Limb (tissue), 2 donors: ENCODE results near the gene OR1F1.
"Not testable (repeated sequence)": the region's sequence is repeated elsewhere in the genome, so short reads cannot be mapped to it uniquely, and the experiment has no call there.

Experiments
- DNase-seq, 2 donors: peaks; one replicate each; pipeline ENCODE4 v3.0.0-alpha.2; 2016; ENCODE audit errors: extremely low spot score in 2 of 2

Gene OR1F1

DNA sequence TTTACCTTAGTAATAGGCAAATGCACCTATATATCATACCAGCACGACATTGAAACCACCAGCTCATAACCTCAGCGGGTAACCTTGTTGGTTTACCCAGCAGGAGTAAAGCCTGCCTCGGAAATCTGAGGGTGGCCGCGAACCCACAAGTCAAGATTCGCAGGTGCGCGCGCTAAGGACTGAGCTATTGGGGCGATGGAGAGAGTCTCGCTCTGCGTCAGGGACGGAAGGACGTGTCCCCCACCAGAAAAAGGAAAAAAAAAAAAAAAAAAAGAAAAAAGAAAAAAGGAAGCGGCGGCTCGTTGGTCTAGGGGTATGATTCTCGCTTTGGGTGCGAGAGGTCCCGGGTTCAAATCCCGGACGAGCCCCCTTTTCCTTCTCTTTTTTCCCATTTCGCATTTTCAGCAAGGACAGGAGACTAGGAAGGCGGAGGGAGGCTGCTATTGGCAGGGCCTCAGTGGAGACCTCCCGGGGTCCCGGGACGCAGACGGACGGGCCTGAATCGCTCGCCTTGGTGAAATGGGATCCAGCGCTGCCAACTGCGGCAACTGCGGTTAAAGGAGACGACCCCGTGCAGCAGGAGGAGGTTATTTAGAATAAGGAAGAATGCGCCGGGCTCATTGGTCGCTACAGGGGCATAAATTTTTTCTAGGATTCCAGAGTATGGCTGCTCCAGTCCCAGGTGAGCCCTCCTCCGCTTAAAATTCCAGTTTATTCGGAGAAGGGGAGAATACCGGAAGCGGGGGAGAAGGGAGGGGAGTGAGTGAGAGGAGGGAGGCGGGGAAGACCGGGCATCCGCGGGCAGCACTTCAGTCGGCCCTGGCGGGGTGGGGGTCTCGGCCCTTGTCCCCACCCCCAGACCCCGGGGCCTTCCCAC, at the start of gene OR1F1:
OR1F1 (plus strand) TSS at position 407 of the 877 bp plus-strand sequence.
- peak in 1 of 2 donors; percentile 56 for DNase-seq

DNA sequence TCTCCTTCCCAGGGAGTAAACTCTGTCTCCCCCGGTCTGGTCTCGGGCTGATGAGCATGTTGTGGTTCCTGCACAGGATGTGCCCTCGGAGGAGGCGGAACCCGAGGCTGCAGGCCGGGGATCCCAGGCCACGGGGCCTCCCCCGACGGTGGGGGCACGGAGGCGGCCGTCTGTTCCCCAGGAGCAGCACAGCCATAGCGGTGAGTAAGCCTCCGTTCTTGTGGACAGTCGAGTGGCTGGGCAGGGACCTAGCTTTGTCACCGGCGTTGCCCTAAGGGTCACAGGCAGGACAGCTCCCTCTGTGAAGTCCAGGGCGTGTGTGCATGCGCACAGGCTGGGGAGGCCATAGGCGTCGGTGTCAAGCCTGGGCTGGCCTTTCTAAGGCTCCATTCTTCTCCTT, 49.7 kb upstream of the OR1F1 start:
- no peak for DNase-seq

DNA sequence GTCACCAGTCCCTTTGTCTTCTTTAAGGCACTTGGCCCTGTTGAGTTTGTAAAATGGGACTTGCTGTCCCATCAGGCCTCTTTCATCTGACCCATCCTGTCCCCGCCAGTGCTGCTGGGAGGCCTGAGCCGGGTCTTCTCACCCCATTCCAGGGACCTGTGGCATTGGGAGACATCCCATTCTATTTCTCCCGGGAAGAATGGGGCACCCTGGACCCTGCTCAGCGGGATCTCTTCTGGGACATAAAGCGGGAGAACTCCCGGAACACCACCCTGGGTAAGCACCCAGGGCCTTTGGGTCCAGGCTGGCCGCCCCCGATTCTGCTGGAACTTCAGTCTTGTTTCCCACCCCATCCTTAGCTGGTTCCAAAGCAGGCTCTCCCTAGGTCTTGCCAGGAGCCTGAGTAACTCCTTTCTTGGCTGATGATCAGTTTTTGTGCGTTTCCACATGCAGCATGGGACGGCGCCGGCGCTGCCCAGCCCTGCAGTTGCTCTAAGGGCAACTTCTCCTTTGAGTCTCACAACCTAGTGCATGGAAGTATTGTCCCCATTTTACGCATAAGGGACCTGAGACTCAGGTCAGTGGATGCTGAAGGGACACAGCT, 49.1 kb upstream of the OR1F1 start:
- DNase-seq: no peak

DNA sequence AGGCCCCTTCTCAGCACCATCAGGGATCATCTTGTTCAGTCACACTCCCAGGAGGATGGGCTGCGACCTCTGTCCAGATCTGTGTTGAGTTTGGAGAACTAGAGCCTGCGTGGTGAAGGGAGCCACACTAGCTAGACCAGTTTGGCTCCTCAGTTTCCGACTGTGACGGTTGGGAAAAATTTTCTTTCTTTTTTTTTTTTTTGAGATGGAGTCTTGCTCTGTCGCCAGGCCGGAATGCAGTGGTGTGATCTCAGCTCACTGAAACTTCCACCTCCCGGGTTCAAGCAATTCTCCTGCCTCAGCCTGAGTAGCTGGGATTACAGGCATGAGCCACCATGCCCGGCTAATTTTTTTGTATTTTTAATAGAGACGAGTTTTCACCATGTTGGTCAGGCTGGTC, 48.4 kb upstream of the OR1F1 start:
- DNase-seq: not testable (repeated sequence)

DNA sequence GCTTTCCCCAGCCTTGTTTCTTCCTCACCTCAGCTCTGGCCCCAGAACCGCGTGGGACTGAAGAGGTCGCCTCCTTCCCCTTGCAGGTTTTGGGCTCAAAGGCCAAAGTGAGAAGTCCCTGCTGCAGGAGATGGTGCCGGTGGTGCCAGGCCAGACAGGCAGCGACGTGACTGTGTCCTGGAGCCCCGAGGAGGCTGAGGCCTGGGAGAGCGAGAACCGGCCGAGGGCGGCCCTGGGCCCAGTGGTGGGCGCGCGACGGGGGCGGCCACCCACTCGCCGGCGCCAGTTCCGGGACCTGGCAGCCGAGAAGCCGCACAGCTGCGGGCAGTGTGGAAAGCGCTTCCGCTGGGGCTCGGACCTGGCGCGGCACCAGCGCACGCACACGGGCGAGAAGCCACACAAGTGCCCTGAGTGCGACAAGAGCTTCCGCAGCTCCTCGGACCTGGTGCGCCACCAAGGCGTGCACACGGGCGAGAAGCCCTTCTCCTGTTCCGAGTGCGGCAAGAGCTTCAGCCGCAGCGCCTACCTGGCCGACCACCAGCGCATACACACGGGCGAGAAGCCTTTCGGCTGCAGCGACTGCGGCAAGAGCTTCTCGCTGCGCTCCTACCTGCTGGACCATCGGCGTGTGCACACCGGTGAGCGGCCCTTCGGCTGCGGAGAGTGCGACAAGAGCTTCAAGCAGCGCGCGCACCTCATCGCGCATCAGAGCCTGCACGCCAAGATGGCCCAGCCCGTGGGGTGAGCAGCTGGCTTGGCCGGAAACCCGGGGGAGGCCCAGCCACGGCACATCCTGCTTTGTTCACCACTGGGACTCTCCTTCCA, 47.2 kb upstream of the OR1F1 start:
- no peak for DNase-seq

DNA sequence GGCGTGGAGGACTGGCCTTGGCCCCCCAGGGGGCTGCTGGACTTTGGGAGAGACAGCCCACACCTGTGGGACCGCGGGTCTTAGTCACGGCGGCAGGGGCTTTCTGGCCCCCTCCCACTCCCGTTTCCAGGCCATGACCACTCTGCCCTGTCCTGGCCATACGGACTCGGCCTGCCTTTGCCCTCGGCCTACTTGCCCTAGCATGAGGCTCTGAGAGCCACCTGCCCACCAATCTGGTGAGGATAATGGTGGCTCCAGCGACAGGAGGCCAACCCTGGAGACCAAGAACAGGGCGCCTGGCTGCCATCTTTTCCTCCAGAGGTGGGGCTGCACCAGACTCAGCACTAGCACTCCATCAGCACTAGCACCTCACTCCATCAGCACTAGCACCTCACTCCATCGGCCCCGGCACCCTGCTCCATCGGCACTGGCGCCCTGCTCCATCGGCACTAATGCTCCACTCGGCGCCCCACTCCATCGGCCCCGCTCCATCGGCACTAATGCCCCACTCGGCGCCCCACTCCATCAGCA, 46.2 kb upstream of the OR1F1 start:
- DNase-seq: no peak

DNA sequence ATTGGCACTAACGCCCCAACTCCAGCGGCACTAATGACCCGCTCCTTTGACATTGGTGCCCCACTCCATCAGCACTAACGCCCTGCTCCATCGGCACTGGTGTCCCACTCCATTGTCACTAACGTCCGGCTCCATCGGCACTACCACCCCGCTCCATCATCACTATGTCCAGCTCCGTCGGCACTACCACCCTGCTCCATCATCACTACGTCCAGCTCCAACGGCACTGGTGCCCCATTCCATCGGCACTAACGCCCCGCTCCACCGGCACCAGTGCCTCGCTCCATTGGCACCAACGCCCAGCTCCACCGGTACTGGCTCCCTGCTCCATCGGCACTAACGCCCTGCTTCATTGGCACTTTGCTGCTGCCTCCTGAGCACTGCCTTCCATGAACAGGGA, 45.7 kb upstream of the OR1F1 start:
- no peak for DNase-seq

DNA sequence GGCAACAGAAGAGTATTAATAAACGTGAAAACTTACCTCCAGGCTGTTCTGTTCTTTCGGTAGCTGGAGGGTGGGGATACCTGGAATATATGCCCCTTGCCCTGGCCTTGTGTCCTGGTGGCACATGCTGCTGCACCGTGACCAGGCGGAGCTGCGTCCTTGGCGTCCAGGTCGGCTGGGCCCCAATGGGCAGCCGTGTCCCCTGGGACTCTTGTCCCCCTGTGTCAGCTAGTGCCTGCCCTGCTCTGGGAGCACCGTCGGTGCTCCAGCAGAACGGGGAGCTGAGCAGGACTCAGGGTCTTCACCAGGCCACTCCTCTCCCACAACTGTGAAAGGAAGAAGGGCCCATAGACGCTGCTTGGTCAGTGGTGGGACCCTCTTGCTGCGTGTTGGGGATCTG, 45.2 kb upstream of the OR1F1 start:
- no peak for DNase-seq

DNA sequence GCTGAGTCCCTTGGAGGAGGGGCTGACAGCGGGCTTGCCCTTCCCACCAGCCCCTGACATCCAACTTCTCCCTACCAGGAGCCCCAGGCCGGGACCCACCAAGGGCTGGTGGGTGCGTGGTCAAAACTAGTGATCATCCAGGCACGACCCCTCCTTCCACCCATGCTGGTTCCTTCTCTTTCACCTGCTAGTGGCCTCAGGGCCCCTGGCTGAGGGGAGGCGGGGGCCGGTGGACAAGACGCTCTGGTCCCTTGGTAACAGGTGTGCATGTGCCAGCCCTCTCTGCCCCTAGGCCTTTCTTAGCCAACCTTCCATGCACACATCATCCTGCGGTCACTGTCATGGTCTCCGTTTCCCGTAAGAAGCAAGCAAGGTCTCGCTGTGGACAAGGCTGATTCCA, 44.8 kb upstream of the OR1F1 start:
- no peak for DNase-seq

DNA sequence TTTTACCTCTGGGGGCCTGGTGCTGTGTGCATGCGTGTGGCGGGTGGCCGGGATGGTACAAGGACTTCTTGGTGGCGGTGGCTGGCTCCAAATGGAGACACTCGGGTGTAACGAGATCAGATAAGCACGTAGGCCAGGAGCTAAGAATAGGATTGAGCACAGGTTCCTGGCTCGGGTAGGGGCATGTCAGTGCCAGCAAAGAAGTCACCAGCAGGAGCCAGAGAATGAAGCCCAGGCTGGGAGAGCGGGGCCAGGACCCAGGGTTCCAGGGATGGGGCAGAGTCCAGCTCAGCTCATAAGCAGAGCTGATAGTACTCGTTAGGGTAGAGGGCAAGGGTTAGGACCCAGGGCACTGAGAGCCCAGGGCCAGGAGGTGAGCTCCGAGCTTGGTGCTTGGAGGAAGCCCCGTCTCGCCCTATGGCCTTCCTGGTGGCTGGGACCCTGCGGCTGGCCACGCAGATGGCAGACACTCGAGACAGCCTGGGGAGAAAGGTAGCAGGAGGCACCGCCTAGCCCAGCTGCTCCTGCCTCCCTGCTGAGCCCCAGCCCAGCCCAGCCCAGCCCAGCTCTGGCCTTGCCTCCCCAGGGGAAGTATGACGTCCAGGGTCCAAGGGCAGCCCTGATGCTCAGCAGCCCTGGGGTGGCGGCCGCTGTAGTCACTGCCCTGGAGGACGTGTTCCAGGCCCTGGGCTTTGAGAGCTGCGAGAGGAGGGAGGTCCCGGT, 44.2 kb upstream of the OR1F1 start:
- no peak for DNase-seq

DNA sequence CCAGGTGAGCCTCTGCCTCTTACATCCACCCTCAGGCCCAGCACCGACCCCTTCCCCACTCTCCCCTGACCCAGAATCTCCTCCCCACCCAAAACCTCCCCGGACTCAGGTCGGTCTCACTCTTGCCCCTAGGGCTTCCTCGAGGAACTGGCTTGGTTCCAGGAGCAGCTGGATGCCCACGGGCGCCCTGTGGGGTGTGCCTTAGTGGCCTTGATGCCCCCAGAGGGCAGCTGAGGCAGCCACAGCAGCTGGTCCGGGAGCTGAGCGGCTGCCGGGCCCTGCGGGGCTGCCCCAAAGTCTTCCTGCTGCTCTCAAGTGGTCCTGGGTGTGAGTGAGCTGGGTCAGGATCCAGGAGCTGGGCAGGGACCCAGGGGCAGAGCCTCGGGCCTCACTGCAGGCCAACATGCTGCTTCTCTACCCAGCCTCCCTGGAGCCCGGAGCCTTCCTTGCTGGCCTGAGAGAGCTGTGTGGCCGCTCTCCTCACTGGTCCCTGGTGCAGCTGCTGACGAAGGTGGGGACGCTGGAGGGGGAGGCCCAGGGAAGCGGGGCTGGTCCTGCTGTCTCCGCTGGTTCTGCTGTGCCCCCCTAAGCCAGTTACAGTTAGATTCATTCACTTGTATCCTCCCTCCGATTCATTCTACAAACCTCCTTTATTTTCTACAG, 43.6 kb upstream of the OR1F1 start:
- DNase-seq: peak in 1 of 2 donors; percentile 34

DNA sequence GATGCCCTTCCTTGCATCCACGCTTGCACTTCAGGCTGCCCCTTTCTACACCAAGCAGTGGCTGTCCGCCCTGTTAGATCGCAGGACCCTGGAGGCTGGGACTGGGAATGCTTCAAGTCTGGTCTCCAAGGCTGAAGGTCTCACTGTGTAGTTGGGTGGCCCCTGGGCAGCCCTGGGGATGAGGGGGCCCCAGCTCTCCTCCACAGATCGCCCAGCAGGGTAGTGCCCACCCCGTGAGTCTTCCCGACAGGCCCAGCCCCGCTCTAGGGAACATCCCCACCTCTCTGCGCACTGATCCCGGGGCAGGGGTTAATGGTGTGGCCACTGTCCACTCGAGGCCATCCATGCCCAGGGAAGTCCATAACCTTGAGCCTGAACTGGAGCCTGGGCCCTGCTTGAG, 42.9 kb upstream of the OR1F1 start:
- no peak for DNase-seq

DNA sequence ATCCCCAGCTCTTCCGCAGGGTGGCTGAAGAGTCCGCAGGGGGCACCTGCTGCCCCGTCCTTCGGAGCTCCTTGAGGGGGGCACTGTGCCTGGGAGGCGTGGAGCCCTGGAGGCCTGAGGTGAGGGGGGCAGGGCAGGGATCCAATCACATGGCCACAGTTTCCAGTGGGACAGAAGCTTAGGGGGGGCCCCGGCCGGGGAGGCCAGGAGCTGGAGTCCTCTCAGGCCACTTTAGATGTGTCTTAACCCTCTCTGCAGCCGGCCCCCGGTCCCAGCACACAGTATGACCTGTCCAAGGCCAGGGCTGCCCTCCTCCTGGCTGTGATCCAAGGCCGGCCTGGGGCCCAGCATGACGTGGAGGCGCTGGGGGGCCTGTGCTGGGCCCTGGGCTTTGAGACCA, 42.3 kb upstream of the OR1F1 start:
- peak in 1 of 2 donors; percentile 31 for DNase-seq

DNA sequence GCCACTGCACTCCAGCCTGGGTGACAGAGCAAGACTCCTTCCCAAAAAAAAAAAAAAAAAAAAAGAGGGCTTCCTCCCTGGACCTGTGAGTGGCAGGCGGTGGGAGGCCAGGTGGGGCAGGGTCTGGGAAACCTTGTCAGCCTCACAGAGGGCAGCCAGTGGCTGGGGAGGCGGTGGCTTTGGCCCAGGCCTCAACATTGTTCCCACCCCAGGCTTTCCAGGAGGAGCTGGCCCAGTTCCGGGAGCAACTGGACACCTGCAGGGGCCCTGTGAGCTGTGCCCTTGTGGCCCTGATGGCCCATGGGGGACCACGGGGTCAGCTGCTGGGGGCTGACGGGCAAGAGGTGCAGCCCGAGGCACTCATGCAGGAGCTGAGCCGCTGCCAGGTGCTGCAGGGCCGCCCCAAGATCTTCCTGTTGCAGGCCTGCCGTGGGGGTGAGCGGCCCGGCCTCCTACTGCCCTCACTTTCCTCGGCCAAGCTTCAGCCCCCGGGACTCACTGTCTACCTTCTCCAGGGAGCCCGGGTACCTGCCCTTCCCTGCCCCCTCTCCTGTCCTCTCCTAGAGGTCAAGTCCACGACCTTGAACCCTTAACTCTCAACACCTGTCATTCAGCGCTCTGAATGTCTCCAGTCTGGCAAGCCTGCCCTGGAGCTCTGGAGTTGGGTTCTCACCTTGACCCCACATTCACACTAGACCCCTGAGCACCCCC, 40.8 kb upstream of the OR1F1 start:
- peak in 1 of 2 donors; percentile 27 for DNase-seq

DNA sequence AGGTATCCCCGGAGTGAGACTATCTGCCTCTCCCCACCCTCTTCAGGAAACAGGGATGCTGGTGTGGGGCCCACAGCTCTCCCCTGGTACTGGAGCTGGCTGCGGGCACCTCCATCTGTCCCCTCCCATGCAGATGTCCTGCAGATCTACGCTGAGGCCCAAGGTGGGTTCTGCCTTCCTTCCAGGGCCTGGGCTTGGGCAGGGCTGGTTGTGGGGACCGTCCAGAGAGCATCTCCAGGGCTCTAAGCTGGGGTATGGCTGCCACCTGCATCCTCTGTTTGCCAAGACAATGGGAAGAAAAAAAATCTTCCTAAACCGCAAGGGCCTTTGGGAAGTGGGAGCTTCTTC, 40.3 kb upstream of the OR1F1 start:
- no peak for DNase-seq

DNA sequence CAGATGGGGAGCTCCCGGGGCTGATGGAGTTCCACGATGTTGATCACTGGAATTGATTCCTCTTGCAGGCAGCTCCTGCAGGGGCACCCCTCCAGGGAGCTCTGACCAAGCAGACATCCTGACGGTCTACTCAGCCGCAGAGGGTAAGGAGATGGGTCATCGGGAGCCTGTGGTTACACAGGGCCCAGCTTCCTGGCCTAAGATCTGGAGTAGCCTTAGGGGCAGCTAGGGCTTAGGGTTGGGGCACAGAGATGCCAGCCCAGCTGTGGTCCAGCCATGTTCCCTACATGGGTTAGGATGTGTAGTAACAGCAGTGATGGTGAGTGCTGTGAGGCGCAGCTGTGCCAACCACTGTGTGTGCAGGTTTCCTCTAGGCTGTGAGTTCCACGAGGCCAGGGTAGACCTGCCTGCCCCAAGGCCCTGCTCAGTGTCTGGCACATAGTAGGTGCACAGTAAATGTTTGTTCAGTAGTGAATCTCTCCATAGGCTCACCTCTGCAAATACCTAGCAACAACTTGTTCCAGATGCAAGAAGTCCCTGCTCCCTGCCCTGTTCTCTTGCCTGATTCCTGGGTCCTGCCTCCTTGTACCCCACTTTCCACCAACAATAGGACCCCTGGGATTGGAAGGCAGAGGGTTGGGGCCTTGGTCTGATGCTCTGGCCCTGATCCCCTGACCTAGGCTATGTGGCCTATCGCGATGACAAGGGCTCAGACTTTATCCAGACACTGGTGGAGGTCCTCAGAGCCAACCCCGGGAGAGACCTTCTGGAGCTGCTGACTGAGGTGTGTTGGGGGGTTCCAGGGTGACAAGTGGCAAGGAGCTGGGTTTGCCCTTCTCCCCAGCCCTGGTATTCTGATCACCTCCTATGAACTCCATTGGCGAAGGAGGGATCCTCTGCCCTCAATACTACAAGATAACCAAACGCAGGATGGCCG, 39.5 kb upstream of the OR1F1 start:
- DNase-seq: no peak

DNA sequence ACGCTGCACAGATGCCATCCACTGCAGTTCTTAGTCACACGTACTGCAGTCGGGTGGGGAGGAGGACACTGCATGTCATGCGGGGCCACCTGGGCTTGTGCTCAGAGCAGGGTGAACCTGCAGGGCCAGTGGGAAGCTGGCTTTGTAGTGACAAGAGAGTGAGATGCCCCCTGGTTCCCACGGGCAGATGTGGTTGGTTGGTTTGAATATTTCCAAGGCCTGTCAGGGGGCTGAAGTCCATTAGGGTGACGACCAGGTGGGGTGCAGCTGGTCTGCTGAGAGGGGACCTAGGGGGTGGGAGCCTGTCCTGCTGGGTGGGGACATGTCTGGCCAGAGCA, 38.8 kb upstream of the OR1F1 start:
- DNase-seq: no peak

DNA sequence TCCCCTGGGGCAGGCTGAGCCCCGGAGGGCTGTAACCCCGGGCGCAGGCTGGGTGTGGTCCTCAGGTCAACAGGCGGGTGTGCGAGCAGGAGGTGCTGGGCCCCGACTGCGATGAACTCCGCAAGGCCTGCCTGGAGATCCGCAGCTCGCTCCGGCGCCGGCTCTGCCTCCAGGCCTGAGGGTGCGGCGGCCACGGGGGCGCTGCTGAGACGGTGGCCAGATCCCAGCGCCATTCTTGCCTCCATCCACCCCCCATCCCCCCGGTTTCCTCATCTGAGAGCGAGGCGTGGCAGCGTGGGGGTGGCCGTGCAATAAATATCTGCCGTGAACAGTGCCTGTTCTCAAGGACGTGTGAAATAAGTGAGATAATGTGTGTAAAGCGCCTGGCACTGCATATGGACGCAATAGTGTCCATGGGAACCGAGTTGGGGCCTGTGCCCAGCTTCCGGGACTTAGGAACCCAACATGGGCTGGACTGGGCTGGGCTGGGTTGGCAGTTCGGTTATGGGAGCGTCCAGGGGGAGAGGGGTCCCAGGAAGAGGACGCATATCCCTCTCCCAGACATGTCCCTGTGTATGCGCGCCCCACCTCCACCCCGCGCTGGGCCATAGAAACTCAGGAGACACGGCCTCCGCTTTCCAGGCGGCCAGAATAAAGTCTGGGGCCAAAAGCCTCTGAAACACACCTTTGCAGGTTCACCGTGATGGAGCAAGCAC, 38.2 kb upstream of the OR1F1 start:
- DNase-seq: peak; percentile 30 to 82
